GM23338 (cell line): ENCODE measurements around the gene MAPK14. TPM values are rescaled to one million over a fixed set of nuclear protein-coding genes. Genes with fewer than 3 reads are reported as not detected.

Experiments
- ATAC-seq: fragments of 200-7000 bp; cut with Tn5 transposase; 3 replicates; pipeline ENCODE4 v1.9.1; 2020
- DNase-seq: peaks from one replicate; pipeline ENCODE4 v3.0.0-alpha.2; 2015; ENCODE audit warnings: low spot score
- H2AFZ ChIP-seq: fragments of 200-600 bp; sonication (generic); 2 replicates; pipeline ENCODE4 v1.8.0; 2016; ENCODE audit warnings: antibody characterized with exemption, mild to moderate bottlenecking, moderate library complexity
- H3F3A ChIP-seq: fragments of 200-600 bp; sonication (generic); replicated peaks from 2 replicates; pipeline ENCODE4 v1.8.0; 2017; ENCODE audit warnings: antibody characterized with exemption, mixed run types, low read depth
- H3K27ac ChIP-seq: fragments of 200-600 bp; sonication (generic); 2 replicates; pipeline ENCODE4 v1.6.1; 2016; ENCODE audit warnings: low read depth
- H3K27me3 ChIP-seq: fragments of 200-600 bp; sonication (generic); 2 replicates; pipeline ENCODE4 v1.8.0; 2016; ENCODE audit warnings: mild to moderate bottlenecking, mixed run types, moderate library complexity; ENCODE audit not compliant: insufficient read depth
- H3K36me3 ChIP-seq: fragments of 200-600 bp; sonication (generic); 2 replicates; pipeline ENCODE4 v1.8.0; 2016; ENCODE audit warnings: mild to moderate bottlenecking; ENCODE audit not compliant: insufficient read depth
- H3K4me1 ChIP-seq: fragments of 200-600 bp; sonication (generic); 2 replicates; pipeline ENCODE4 v1.8.0; 2016; ENCODE audit warnings: mild to moderate bottlenecking, moderate library complexity; ENCODE audit not compliant: insufficient read depth
- H3K4me2 ChIP-seq: fragments of 200-600 bp; sonication (generic); 2 replicates; pipeline ENCODE4 v1.7.1; 2017; ENCODE audit warnings: mixed run types
- H3K4me3 ChIP-seq: fragments of 200-600 bp; sonication (generic); 2 replicates; pipeline ENCODE4 v1.6.1; 2016; ENCODE audit warnings: mixed run types
- H3K79me2 ChIP-seq: fragments of 200-600 bp; sonication (generic); replicated peaks from 2 replicates; pipeline ENCODE4 v1.8.0; 2017; ENCODE audit warnings: mild to moderate bottlenecking; ENCODE audit not compliant: insufficient read depth
- H3K9me2 ChIP-seq: fragments of 200-600 bp; sonication (generic); 2 replicates; pipeline ENCODE4 v1.8.0; 2017; ENCODE audit not compliant: insufficient read depth
- H4K20me1 ChIP-seq: fragments of 200-600 bp; sonication (generic); replicated peaks from 2 replicates; pipeline ENCODE4 v1.8.0; 2017; ENCODE audit warnings: mild to moderate bottlenecking; ENCODE audit not compliant: insufficient read depth
- H3K27ac Mint-ChIP-seq: 2 replicates; pipeline ENCODE4 v1.8.0; 2020; ENCODE audit warnings: inconsistent platforms, mild to moderate bottlenecking, moderate library complexity, mixed read lengths
- H3K27me3 Mint-ChIP-seq: 3 replicates; pipeline ENCODE4 v1.8.0; 2022; ENCODE audit warnings: low read depth, mild to moderate bottlenecking, moderate library complexity, mixed read lengths, inconsistent platforms; ENCODE audit not compliant: insufficient read depth, poor library complexity
- H3K36me3 Mint-ChIP-seq: 3 replicates; pipeline ENCODE4 v1.8.0; 2021; ENCODE audit warnings: low read depth, mild to moderate bottlenecking, inconsistent platforms, moderate library complexity, mixed read lengths
- H3K4me1 Mint-ChIP-seq: 3 replicates; pipeline ENCODE4 v1.8.0; 2020; ENCODE audit warnings: mild to moderate bottlenecking, inconsistent platforms, mixed read lengths
- H3K4me3 Mint-ChIP-seq: 3 replicates; pipeline ENCODE4 v1.8.0; 2021; ENCODE audit warnings: moderate library complexity, mild to moderate bottlenecking, inconsistent platforms, mixed read lengths
- H3K9me3 Mint-ChIP-seq: 3 replicates; pipeline ENCODE4 v1.8.0; 2020; ENCODE audit warnings: moderate library complexity, mild to moderate bottlenecking, inconsistent platforms, mixed read lengths
- CREB1 ChIP-seq: fragments of 250-450 bp; sonication (Bioruptor Pico); IDR thresholded peaks from 2 replicates; pipeline ENCODE4 v1.5.0; 2020; ENCODE audit warnings: low read depth, mild to moderate bottlenecking, moderate library complexity
- CTCF ChIP-seq, 2 experiments: fragments of 200-600 bp in 1 of 2; sonication (generic) in 1 of 2; conservative IDR thresholded peaks; 2 replicates each; pipeline versions ENCODE4 v1.5.1 to v1.6.1; 2016 to 2017; ENCODE audit warnings: antibody characterized with exemption in 2 of 2, low read depth in 2 of 2, mild to moderate bottlenecking in 2 of 2, moderate library complexity in 1 of 2
- ETS1 ChIP-seq: IDR thresholded peaks from 2 replicates; pipeline ENCODE4 v1.6.1; 2016; ENCODE audit warnings: antibody characterized with exemption
- EZH2phosphoT487 ChIP-seq: fragments of 200-600 bp; sonication (generic); IDR thresholded peaks from one replicate; pipeline ENCODE4 v1.8.1; 2018; ENCODE audit warnings: antibody characterized with exemption; ENCODE audit not compliant: unreplicated experiment
- JUNB ChIP-seq: IDR thresholded peaks from one replicate; pipeline ENCODE4 v1.6.1; 2016; ENCODE audit warnings: antibody characterized with exemption; ENCODE audit not compliant: unreplicated experiment
- NANOG ChIP-seq: IDR thresholded peaks from 2 replicates; pipeline ENCODE4 v1.6.1; 2016; ENCODE audit warnings: antibody characterized with exemption, borderline replicate concordance
- POLR2AphosphoS5 ChIP-seq: IDR thresholded peaks from 2 replicates; pipeline ENCODE4 v1.6.1; 2016; ENCODE audit warnings: antibody characterized with exemption, low read depth
- REST ChIP-seq: IDR thresholded peaks from one replicate; pipeline ENCODE4 v1.6.1; 2018; ENCODE audit warnings: antibody characterized with exemption; ENCODE audit not compliant: unreplicated experiment
- STAT1 ChIP-seq: IDR thresholded peaks from one replicate; pipeline ENCODE4 v1.6.1; 2016; ENCODE audit warnings: antibody characterized with exemption; ENCODE audit not compliant: unreplicated experiment
- ZNF114 ChIP-seq: fragments of 250-450 bp; sonication (Bioruptor Pico); IDR thresholded peaks from 2 replicates; pipeline ENCODE4 v1.5.0; 2020; ENCODE audit warnings: mild to moderate bottlenecking, moderate library complexity
- ZNF462 ChIP-seq: fragments of 250-450 bp; sonication (Bioruptor Pico); IDR thresholded peaks from 2 replicates; pipeline ENCODE4 v1.5.0; 2020; ENCODE audit warnings: mild to moderate bottlenecking, moderate library complexity
- polyA plus RNA-seq: library from polyadenylated mRNA; unstranded; fragments of >200 nt; fragmentation: Nextera tagmentation; extraction: Ambion mirVana; gene quantifications from 2 replicates; pipeline ENCODE4 v1.2.1, GENCODE V29; 2016
- total RNA-seq: library from RNA; depleted of rRNA; stranded (reverse); fragments of >200 nt; shearing (Covaris generic); gene quantifications from 2 replicates; pipeline ENCODE4 v1.2.3, GENCODE V29; 2014

Gene MAPK14
- total and polyA plus RNA-seq, 2 experiments from 2014 or later: 8.8 to 44.5 TPM

- Histone ChIP-seq H3F3A (no peaks in the 10 kb centered on the region), H3K36me3 (no peaks in the 10 kb centered on the region), H3K79me2 (peaks cover 24% of the 10 kb centered on the region), H3K27me3 (no peaks in the 10 kb centered on the region), H3K4me1 (no peaks in the 10 kb centered on the region), H3K4me2 (no peak overlapping the region), H3K9me2 (no peaks in the 10 kb centered on the region), H3K4me3 (no peak overlapping the region), H4K20me1 (peaks cover 10% of the 10 kb centered on the region), H3K27ac (no peak overlapping the region), H2AFZ (no peak overlapping the region)
- H3K27me3 Mint-ChIP-seq: peaks cover 2% of the 10 kb centered on the region
- no peaks in the 10 kb centered on the region for H3K9me3 Mint-ChIP-seq
- no peak overlapping the region for H3K4me3 Mint-ChIP-seq
- H3K4me1 Mint-ChIP-seq: no peaks in the 10 kb centered on the region
- ATAC-seq (no peak), DNase-seq (no peak)
- H3K36me3 Mint-ChIP-seq: no peaks in the 10 kb centered on the region
- no peak overlapping the region for H3K27ac Mint-ChIP-seq
- no peak for TF ChIP-seq REST
- TF ChIP-seq POLR2AphosphoS5: no peak
- no peak for TF ChIP-seq CREB1 (CRISPR knock-in tag)
- TF ChIP-seq JUNB: no peak
- TF ChIP-seq STAT1: no peak
- no peak for TF ChIP-seq CTCF (conservative IDR thresholded peaks at IDR 0.05; ENCODE audit: low read depth in 2 of 2)
- TF ChIP-seq ZNF114 (CRISPR knock-in tag): no peak
- TF ChIP-seq ZNF462 (CRISPR knock-in tag): no peak
- no peak for TF ChIP-seq NANOG
- no peak for TF ChIP-seq ETS1
- TF ChIP-seq EZH2phosphoT487: no peak
Measured at GRCh38 chr6:36070252-36070651, 42.6 kb downstream of the MAPK14 start.
